ENCODE data around the gene GSPT1. TPM values are rescaled to one million over a fixed set of nuclear protein-coding genes. Genes with fewer than 3 reads are reported as not detected.
"Not testable (repeated sequence)": the region's sequence is repeated elsewhere in the genome, so short reads cannot be mapped to it uniquely, and the experiment has no call there.

The GSPT1 gene
- total RNA-seq (2012; rRNA removed) = 112 and 137 TPM in 2 replicates

DNA sequence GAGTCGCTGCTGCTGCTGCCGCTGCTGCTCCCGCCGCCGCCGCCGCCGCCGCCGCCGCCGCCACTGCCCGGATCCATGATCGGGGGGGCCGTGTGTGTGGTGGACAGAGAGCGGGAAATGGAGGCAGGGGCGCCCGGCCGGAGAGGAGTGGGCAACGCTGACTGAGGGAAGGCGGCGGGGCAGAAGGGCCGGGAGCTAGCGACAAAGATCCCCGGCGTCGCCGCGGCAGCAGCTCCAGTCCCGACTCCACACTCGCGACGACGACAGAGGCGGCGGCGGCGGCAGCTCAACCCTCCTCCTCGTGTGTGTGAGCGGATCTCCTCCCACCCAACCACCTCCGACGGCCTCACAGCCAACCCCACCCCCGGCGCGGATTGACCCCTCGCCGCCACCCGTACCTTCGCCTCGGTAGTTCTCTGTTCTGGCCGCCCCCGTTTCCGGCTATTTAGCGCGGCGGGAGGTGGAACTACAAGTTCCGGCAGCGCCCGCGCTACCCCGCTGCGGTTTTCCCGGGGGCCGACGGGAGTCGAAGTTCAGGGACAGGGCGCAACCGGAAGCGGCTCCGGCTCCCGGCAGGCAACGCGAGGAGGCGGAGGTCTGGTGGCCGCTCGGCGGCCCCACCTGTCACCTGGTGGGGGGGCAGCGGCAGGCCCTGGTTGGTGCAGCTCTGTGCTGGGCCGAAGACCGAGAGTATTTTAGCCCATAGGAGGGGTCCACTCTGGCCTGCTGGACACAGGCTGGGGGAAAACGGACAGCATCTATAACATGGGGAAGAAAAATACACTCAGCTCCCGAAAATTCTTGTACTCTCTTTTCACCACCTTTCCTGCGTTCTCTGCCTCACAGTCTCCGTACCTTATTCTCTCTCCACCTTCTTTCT lies at the start of gene GSPT1:
Gene GSPT1, minus strand, starts transcription at position 313 of the 880 bp plus-strand sequence. Its CDS starts 236 bp downstream, at position 77.
- H3K9ac ChIP-seq (ENCODE audit: low read depth, low read length) = peak within 1 kb of the TSS; percentile 87
- H3K36me3 ChIP-seq (ENCODE audit: insufficient read depth, low read length) = no peaks in the 10 kb centered on the region
- peak within 1 kb of the TSS; percentile 97 for H3K4me3 ChIP-seq (ENCODE audit: low read length)
- H3K4me2 ChIP-seq (ENCODE audit: low read length) = peak within 1 kb of the TSS; percentile 87
- H3K4me1 ChIP-seq (ENCODE audit: control insufficient read depth, insufficient read depth, low read length) = peaks cover 29% of the 10 kb centered on the region
- H3K9me3 ChIP-seq (replicated peaks; ENCODE audit: low read length) = no peaks in the 10 kb centered on the region
- peaks cover 5% of the 10 kb centered on the region for H3K27me3 ChIP-seq (ENCODE audit: control insufficient read depth, insufficient read depth, low read length)

- H3K36me3 ChIP-seq (ENCODE audit: insufficient read depth, low read length) = no peaks in the 10 kb centered on the region
- H3K9ac ChIP-seq (ENCODE audit: low read depth, low read length) = no peak within 1 kb of the TSS
- no peaks in the 10 kb centered on the region for H3K9me3 ChIP-seq (replicated peaks; ENCODE audit: low read length)
- H3K4me1 ChIP-seq (ENCODE audit: control insufficient read depth, insufficient read depth, low read length) = no peaks in the 10 kb centered on the region
- no peak within 1 kb of the TSS for H3K4me3 ChIP-seq (ENCODE audit: low read length)
- H3K4me2 ChIP-seq (ENCODE audit: low read length) = no peak within 1 kb of the TSS
- H3K27me3 ChIP-seq (ENCODE audit: control insufficient read depth, insufficient read depth, low read length) = peaks cover 4% of the 10 kb centered on the region
Observed at GRCh38 chr16:11964761-11965551, 49.2 kb upstream of the GSPT1 start, which contains the start of gene TNFRSF17. TSS of gene TNFRSF17 (plus strand) at chr16:11965210. CDS start at chr16:11965325, 115 bp downstream.

DNA sequence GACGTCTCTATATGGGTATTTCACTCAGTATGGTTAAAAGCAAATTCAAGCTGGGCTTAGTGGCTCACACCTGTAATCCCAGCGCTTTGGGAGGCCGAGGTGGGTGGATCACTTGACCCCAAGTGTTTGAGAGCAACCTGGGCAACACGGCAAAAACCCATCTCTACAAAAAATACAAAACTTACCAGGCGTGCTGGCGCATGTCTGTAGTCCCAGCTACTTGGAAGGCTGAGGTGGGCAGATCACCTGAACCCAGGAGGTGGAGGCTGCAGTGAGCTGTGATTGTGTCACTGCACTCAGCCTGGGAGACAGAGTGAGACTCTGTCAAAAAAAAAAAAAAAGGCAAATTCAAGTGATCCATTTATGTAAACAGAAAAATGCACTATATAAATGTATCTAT lies 48.0 kb upstream of the GSPT1 start:
- Histone ChIP-seq H3K9me3 (replicated peaks; ENCODE audit: low read length) (no peaks in the 10 kb centered on the region), H3K36me3 (ENCODE audit: insufficient read depth, low read length) (no peaks in the 10 kb centered on the region), H3K4me1 (ENCODE audit: control insufficient read depth, insufficient read depth, low read length) (no peaks in the 10 kb centered on the region), H3K4me2 (ENCODE audit: low read length) (no peak overlapping the region), H3K27me3 (ENCODE audit: control insufficient read depth, insufficient read depth, low read length) (peaks cover 4% of the 10 kb centered on the region), H3K9ac (ENCODE audit: low read depth, low read length) (no peak overlapping the region), H3K4me3 (ENCODE audit: low read length) (no peak overlapping the region)

DNA sequence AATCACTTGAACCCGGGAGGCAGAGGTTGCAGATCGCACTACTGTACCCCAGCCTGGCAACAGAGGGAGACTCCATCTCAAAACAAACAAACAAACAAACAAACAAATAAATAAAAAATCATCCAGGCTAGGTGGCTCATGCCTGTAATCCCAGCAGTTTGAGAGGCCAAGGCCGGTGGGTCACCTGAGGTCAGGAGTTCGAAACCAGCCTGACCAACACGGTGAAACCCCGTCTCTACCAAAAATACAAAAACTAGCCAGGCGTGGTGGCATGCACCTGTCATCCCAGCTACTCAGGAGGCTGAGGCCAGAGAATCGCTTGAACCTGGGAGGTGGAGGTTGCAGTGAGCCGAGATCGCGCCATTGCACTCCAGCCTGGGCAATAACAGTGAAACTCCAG lies 47.2 kb upstream of the GSPT1 start:
- not testable (repeated sequence) for H3K9me3 ChIP-seq (replicated peaks; ENCODE audit: low read length); H3K4me3 ChIP-seq (ENCODE audit: low read length); H3K9ac ChIP-seq (ENCODE audit: low read depth, low read length); H3K36me3 ChIP-seq (ENCODE audit: insufficient read depth, low read length); H3K4me2 ChIP-seq (ENCODE audit: low read length); H3K27me3 ChIP-seq (ENCODE audit: control insufficient read depth, insufficient read depth, low read length); H3K4me1 ChIP-seq (ENCODE audit: control insufficient read depth, insufficient read depth, low read length)

DNA sequence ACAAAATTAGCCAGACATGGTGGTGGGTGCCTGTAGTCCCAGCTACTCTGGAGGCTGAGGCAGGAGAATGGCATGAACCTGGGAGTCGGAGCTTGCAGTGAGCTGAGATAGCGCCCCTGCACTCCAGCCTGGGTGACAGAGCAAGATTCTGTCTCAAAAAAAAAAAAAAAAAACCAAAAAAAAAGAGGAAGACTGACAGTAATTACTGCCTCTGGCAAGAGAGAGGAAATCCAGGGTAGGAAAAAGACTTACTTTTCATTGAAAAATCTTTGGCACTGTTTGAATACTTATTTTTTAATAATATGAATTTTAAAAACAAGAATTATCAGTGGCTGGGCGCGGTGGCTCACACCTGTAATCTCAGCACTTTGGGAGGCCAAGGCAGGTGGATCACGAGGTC lies 46.7 kb upstream of the GSPT1 start:
- not testable (repeated sequence) for H3K4me3 ChIP-seq (ENCODE audit: low read length); H3K36me3 ChIP-seq (ENCODE audit: insufficient read depth, low read length); H3K9ac ChIP-seq (ENCODE audit: low read depth, low read length); H3K4me1 ChIP-seq (ENCODE audit: control insufficient read depth, insufficient read depth, low read length); H3K4me2 ChIP-seq (ENCODE audit: low read length); H3K27me3 ChIP-seq (ENCODE audit: control insufficient read depth, insufficient read depth, low read length); H3K9me3 ChIP-seq (replicated peaks; ENCODE audit: low read length)

DNA sequence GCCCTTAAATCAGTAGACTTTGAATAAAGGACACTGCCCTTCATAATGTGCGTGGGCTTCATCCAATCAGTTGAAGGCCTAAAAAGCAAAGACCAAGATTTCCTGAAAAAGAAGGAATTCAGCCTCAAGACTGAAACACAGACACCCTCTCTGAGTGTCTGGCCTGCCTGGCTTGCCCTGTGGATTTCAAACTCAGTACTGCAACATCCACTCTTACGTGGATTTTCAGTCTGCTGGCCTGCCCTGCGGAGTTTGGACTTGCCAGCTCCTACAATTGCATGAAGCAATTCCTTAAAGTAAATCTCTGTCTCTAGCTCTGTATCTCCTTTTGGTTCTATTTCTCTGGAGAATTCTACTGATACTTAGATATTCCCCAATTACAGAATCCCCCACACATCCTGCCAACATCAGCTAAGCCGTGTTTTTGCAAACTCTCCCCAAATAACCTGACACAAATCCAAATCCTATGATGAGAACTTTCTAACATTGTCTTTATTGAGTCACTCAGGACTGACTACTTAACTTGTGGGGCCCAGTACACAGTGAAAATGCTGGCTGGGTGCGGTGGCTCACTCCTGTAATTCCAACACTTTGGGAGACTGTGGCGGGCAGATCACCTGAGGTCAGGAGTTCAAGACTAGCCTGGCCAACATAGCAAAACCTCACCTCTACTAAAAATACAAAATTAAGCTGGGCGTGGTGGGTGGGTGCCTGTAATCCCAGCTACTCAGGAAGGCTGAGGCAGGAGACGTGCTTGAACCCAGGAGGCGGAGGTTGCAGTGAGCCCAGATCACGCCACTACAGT lies 42.0 kb upstream of the GSPT1 start:
- H3K27me3 ChIP-seq (ENCODE audit: control insufficient read depth, insufficient read depth, low read length) = no peaks in the 10 kb centered on the region
- H3K4me2 ChIP-seq (ENCODE audit: low read length) = no peak overlapping the region
- H3K4me3 ChIP-seq (ENCODE audit: low read length) = no peak overlapping the region
- H3K9me3 ChIP-seq (replicated peaks; ENCODE audit: low read length) = no peaks in the 10 kb centered on the region
- H3K36me3 ChIP-seq (ENCODE audit: insufficient read depth, low read length) = no peaks in the 10 kb centered on the region
- H3K9ac ChIP-seq (ENCODE audit: low read depth, low read length) = no peak overlapping the region
- peaks cover 10% of the 10 kb centered on the region for H3K4me1 ChIP-seq (ENCODE audit: control insufficient read depth, insufficient read depth, low read length)

DNA sequence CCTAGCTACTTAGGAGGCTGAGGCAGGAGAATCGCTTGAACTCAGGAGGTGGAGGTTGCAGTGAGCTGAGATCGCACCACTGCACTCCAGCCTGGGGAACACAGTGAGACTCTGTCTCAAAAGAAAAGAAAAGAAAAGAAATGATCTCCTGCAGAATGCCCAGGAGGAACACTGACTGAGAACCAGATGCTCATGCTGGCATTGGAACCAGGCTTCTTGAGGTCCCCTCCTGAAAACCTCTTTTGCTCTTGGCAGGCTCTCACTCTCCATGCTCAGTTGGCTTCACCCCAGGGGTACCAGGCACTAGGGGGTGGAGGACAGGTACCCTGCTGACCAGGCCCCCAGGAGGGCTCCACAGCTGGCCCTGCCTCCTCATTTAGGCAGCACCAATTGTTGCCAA lies 40.8 kb upstream of the GSPT1 start:
- peaks cover 10% of the 10 kb centered on the region for H3K4me1 ChIP-seq (ENCODE audit: control insufficient read depth, insufficient read depth, low read length)
- H3K27me3 ChIP-seq (ENCODE audit: control insufficient read depth, insufficient read depth, low read length) = no peaks in the 10 kb centered on the region
- H3K9me3 ChIP-seq (replicated peaks; ENCODE audit: low read length) = no peaks in the 10 kb centered on the region
- no peak overlapping the region for H3K4me3 ChIP-seq (ENCODE audit: low read length)
- H3K36me3 ChIP-seq (ENCODE audit: insufficient read depth, low read length) = no peaks in the 10 kb centered on the region
- H3K9ac ChIP-seq (ENCODE audit: low read depth, low read length) = no peak overlapping the region
- H3K4me2 ChIP-seq (ENCODE audit: low read length) = no peak overlapping the region

DNA sequence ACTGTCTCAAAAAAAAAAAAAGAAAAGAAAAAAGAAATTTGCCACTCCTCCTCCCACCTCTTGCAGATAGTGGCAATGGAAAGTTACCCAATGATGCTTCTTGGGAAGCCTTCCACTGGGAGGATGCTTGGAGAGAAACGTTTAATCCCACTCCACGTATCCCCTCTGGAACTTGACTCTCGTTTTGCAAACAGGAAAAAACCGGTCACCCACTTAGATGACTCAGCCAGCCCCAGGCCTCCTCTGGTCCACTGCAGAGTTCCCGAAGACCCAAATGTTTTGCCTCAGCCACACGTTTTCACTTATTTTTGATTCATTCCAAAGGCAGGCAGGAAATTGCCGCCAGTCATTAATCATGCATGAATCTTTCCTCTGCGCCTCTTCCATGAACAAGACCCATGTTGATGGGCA lies 40.0 kb upstream of the GSPT1 start:
- H3K9me3 ChIP-seq (replicated peaks; ENCODE audit: low read length) = no peaks in the 10 kb centered on the region
- peaks cover 10% of the 10 kb centered on the region for H3K4me1 ChIP-seq (ENCODE audit: control insufficient read depth, insufficient read depth, low read length)
- peak overlapping the region; percentile 17 for H3K4me3 ChIP-seq (ENCODE audit: low read length)
- no peak overlapping the region for H3K9ac ChIP-seq (ENCODE audit: low read depth, low read length)
- H3K4me2 ChIP-seq (ENCODE audit: low read length) = peak overlapping the region; percentile 39
- H3K27me3 ChIP-seq (ENCODE audit: control insufficient read depth, insufficient read depth, low read length) = no peaks in the 10 kb centered on the region
- H3K36me3 ChIP-seq (ENCODE audit: insufficient read depth, low read length) = no peaks in the 10 kb centered on the region

GRCh38 chr16:11953576-11953975 lies 37.8 kb upstream of the GSPT1 start:
- not testable (repeated sequence) for H3K9ac ChIP-seq (ENCODE audit: low read depth, low read length); H3K4me2 ChIP-seq (ENCODE audit: low read length); H3K36me3 ChIP-seq (ENCODE audit: insufficient read depth, low read length)

DNA sequence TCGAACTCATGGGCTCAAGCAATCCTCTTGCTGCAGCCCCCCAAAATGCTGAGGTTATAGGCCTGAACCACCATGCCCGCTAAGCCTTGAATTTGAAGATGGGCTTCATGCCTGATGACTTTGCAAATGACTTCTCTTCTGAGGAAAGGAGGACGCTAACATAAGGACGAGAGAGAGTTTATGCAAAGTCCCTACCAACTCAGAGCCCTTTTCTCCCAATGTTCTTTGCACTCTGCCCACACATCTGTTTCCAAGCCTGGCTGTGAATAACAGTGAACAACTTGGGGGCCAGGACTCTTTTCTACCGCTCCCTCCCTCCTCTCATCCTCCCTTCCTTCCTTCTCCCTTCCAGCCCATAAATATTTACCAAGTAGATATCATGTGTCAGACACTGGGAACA lies 34.6 kb upstream of the GSPT1 start:
- Histone ChIP-seq H3K4me1 (ENCODE audit: control insufficient read depth, insufficient read depth, low read length) (peaks cover 5% of the 10 kb centered on the region), H3K27me3 (ENCODE audit: control insufficient read depth, insufficient read depth, low read length) (no peaks in the 10 kb centered on the region), H3K36me3 (ENCODE audit: insufficient read depth, low read length) (no peaks in the 10 kb centered on the region), H3K9me3 (replicated peaks; ENCODE audit: low read length) (no peaks in the 10 kb centered on the region), H3K9ac (ENCODE audit: low read depth, low read length) (no peak overlapping the region), H3K4me2 (ENCODE audit: low read length) (no peak overlapping the region), H3K4me3 (ENCODE audit: low read length) (no peak overlapping the region)

More at GRCh38 chr16:11953576-11953975, 37.8 kb upstream of the GSPT1 start:
- peaks cover 10% of the 10 kb centered on the region for H3K4me1 ChIP-seq (ENCODE audit: control insufficient read depth, insufficient read depth, low read length)
- H3K4me3 ChIP-seq (ENCODE audit: low read length); H3K27me3 ChIP-seq (ENCODE audit: control insufficient read depth, insufficient read depth, low read length); H3K9me3 ChIP-seq (replicated peaks; ENCODE audit: low read length): not testable (repeated sequence)

DNA sequence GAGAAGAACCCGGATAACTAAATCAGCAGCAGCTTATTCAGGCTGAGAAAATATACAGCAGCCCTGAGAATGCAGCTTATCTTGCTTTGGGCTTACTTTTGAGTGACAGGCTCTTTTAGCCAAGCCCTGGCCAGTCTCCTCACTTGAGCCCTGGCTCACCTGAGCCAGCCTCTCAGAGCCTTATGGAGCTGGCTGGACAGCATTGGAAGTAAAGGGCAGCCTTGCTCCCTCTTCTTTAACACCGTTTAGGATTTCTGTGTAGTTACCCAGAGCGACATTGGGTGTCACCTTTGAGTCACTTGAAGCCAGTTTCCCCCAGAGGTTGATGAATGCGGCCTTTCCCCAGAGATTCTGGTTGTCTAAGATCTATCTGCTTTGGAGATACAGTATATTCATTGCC lies 33.8 kb upstream of the GSPT1 start:
- H3K27me3 ChIP-seq (ENCODE audit: control insufficient read depth, insufficient read depth, low read length) = no peaks in the 10 kb centered on the region
- no peaks in the 10 kb centered on the region for H3K36me3 ChIP-seq (ENCODE audit: insufficient read depth, low read length)
- H3K4me2 ChIP-seq (ENCODE audit: low read length) = no peak overlapping the region
- H3K4me3 ChIP-seq (ENCODE audit: low read length) = no peak overlapping the region
- peaks cover 4% of the 10 kb centered on the region for H3K4me1 ChIP-seq (ENCODE audit: control insufficient read depth, insufficient read depth, low read length)
- no peaks in the 10 kb centered on the region for H3K9me3 ChIP-seq (replicated peaks; ENCODE audit: low read length)
- no peak overlapping the region for H3K9ac ChIP-seq (ENCODE audit: low read depth, low read length)
